Activated CD8-positive, alpha-beta T cell treated with anti-CD3 and anti-CD28 coated beads for 36 hours (primary cell): Measurements from ENCODE around the gene TRERF1. TPM values are rescaled to one million over a fixed set of nuclear protein-coding genes. Genes with fewer than 3 reads are reported as not detected.

Experiments
- ATAC-seq: fragments of 200-7000 bp; cut with Tn5 transposase; one replicate; pipeline ENCODE4 v1.10.0; 2021; ENCODE audit warnings: mild to moderate bottlenecking, moderate library complexity
- CTCF ChIA-PET: fragments of 350-600 bp; sonication (Branson Sonifier 250); formaldehyde crosslinking; loops from one replicate; lab custom pipeline; 2021; ENCODE audit warnings: antibody characterized with exemption; lab: Charles Lee
- POLR2A ChIA-PET: fragments of 350-600 bp; sonication (Branson Sonifier 250); formaldehyde crosslinking; loops from one replicate; lab custom pipeline; 2021; ENCODE audit warnings: antibody characterized with exemption; lab: Charles Lee
- DNase-seq: peaks from one replicate; pipeline ENCODE4 v3.0.0-alpha.2; 2020
- H3K27ac Mint-ChIP-seq: one replicate; pipeline ENCODE4 v1.8.0; 2021; ENCODE audit warnings: mild to moderate bottlenecking, mixed read lengths
- H3K27me3 Mint-ChIP-seq: one replicate; pipeline ENCODE4 v1.8.0; 2021; ENCODE audit warnings: mixed read lengths
- H3K36me3 Mint-ChIP-seq: one replicate; pipeline ENCODE4 v1.8.0; 2021; ENCODE audit warnings: low read depth, mixed read lengths
- H3K4me1 Mint-ChIP-seq: one replicate; pipeline ENCODE4 v1.8.0; 2021; ENCODE audit warnings: low read depth, mixed read lengths
- H3K4me3 Mint-ChIP-seq: one replicate; pipeline ENCODE4 v1.8.0; 2021; ENCODE audit warnings: mild to moderate bottlenecking, moderate library complexity, mixed read lengths
- H3K9me3 Mint-ChIP-seq: one replicate; pipeline ENCODE4 v1.8.0; 2021; ENCODE audit warnings: mixed read lengths
- intact Hi-C: fragments of 100-400 bp; cut with micrococcal nuclease; formaldehyde crosslinking; loops from one replicate; pipeline ENCODE4 v1.10.0; 2022
- total RNA-seq, 2 experiments: library from RNA; stranded (reverse); gene quantifications; one replicate each; pipeline ENCODE4 v1.2.3, GENCODE V29; 2021
- TF ChIP-seq, protein P1 (sequence below): fragments of 200-600 bp; IDR thresholded peaks from one replicate; pipeline ENCODE4 v1.8.0; 2022; ENCODE audit warnings: antibody characterized with exemption, mild to moderate bottlenecking

Gene TRERF1
- total RNA-seq, 2 experiments from 2014 or later, result 6.5 to 6.9 TPM

DNA sequence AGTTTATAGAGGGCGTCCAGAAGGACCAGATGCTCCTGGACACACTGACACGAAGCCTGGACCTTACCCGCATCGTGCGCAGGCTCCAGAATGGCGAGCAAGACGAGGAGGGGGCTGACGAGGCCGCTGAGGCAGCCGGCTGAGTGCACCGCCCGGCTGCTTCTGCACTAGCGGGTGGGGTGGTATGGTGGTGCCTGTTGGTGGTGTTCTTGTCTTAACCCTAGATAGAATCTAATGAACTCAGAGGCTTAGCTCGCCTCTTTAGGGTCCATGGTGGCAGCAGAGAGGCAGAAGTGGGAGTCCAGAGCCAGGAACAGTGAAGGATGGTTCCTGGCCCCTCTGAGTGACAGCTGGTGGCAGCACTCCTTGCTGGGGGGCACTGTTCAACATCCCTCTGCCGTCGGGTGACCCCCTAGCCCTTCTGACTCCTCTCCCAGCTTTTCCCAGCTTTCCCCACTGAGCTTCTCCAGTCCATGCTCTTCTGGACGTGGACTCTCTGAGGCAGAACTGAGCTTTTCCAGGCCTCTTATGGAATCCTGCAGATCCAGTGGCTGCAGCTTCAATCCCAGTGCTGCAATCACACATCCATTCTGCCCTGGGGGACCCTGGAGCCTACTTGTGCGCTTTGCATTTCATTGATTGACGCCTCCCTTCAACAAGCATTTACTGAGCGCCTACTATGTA is 272.3 kb downstream of the TRERF1 start:
- no peaks in the 10 kb centered on the region for H3K9me3 Mint-ChIP-seq
- ATAC-seq (no peak), DNase-seq (no peak)
- no peak overlapping the region for H3K4me3 Mint-ChIP-seq
- TF ChIP-seq, protein P1, sequence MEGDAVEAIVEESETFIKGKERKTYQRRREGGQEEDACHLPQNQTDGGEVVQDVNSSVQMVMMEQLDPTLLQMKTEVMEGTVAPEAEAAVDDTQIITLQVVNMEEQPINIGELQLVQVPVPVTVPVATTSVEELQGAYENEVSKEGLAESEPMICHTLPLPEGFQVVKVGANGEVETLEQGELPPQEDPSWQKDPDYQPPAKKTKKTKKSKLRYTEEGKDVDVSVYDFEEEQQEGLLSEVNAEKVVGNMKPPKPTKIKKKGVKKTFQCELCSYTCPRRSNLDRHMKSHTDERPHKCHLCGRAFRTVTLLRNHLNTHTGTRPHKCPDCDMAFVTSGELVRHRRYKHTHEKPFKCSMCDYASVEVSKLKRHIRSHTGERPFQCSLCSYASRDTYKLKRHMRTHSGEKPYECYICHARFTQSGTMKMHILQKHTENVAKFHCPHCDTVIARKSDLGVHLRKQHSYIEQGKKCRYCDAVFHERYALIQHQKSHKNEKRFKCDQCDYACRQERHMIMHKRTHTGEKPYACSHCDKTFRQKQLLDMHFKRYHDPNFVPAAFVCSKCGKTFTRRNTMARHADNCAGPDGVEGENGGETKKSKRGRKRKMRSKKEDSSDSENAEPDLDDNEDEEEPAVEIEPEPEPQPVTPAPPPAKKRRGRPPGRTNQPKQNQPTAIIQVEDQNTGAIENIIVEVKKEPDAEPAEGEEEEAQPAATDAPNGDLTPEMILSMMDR, result no peak
- CTCF ChIA-PET, result interaction anchor here (0.9 kb wide), 1 partner anchor 368 kb away, joined by 3 read pairs; no protein-coding TSS in a partner anchor
- peaks cover 5% of the 10 kb centered on the region for H3K4me1 Mint-ChIP-seq
- H3K27ac Mint-ChIP-seq, result no peak overlapping the region
- H3K27me3 Mint-ChIP-seq, result peaks cover 4% of the 10 kb centered on the region
- intact Hi-C loops, result no loop called here
- no peaks in the 10 kb centered on the region for H3K36me3 Mint-ChIP-seq
- POLR2A ChIA-PET, result no interaction called here

DNA sequence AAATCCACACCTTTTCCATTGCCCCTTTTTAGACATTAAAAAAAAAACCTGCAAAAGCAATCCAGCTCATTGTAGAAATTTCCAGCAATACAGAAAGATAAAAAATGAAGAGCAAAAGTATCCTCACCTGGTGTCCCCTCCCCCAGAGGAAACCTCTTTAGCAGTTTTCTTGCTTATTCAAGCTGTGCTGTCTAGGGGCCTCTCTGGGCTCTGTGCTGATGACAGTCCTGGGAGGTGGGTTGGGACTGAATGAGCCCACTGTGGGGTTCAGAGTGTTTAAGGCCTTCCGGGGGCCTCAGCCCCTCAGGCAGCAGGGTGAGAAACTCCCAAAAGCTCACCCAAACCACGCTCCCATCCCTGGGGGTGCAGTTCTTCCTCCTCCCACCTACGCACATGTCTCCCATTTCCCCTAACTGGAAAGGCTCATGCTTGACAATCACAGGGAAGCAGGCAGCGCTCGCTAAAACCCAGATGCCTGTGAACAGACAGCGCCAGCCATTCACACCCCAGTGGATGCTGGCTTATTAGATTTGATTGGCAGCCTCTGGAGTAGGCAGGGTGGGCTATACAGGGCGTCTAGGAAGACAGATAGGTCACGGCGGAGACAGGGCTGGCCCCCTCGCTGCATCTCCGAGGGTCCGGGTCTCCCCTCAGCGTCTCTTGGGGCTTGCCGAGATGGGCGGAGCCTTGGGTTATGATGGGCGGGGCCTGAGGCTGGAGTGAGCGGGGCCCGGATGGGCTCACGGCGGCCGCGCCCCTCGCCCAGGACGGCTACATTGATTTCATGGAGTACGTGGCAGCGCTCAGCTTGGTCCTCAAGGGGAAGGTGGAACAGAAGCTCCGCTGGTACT is 274.0 kb downstream of the TRERF1 start:
- H3K9me3 Mint-ChIP-seq, result no peaks in the 10 kb centered on the region
- ChIA-PET CTCF (interaction anchor here (0.9 to 1.5 kb wide), 4 partner anchors 13 to 284 kb away, joined by 3 read pairs; no protein-coding TSS in a partner anchor), POLR2A (no interaction called here)
- intact Hi-C loops, result no loop called here
- DNase-seq (peak; percentile 38), ATAC-seq (peak; percentile 60)
- H3K27ac Mint-ChIP-seq, result no peak overlapping the region
- TF ChIP-seq, protein P1, result no peak
- peaks cover 5% of the 10 kb centered on the region for H3K4me1 Mint-ChIP-seq
- H3K27me3 Mint-ChIP-seq, result peaks cover 4% of the 10 kb centered on the region
- H3K4me3 Mint-ChIP-seq, result peak overlapping the region; percentile 5
- no peaks in the 10 kb centered on the region for H3K36me3 Mint-ChIP-seq

DNA sequence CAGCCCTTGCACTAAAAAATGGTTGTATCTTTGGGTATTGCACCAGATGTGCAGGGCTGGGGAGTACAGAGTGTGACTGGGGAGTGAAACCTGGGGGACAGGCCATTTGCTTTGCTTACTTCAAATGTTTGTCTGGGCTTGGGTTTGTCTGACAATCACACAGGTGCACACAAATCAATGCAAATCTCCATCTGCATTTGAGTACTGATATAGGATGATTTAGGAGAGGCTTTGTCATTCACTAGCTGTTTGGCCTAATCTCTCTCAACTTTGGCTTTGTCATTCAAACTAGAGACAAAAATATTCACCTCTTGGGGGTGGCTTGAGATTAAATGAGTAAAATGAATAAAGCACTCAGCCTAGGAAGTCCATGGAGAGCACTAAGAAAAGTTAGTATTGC is 274.7 kb downstream of the TRERF1 start:
- TF ChIP-seq, protein P1, result no peak
- no peak for ATAC-seq
- intact Hi-C loops, result no loop called here
- DNase-seq, result no peak
- POLR2A ChIA-PET, result no interaction called here
- peaks cover 5% of the 10 kb centered on the region for H3K4me1 Mint-ChIP-seq
- no peaks in the 10 kb centered on the region for H3K36me3 Mint-ChIP-seq
- CTCF ChIA-PET, result interaction anchor here (0.9 to 1.9 kb wide), 3 partner anchors 112 to 370 kb away, joined by 3 to 5 read pairs (median 3); no protein-coding TSS in a partner anchor
- H3K9me3 Mint-ChIP-seq, result no peaks in the 10 kb centered on the region
- H3K27ac Mint-ChIP-seq, result no peak overlapping the region
- H3K27me3 Mint-ChIP-seq, result peaks cover 4% of the 10 kb centered on the region
- no peak overlapping the region for H3K4me3 Mint-ChIP-seq

DNA sequence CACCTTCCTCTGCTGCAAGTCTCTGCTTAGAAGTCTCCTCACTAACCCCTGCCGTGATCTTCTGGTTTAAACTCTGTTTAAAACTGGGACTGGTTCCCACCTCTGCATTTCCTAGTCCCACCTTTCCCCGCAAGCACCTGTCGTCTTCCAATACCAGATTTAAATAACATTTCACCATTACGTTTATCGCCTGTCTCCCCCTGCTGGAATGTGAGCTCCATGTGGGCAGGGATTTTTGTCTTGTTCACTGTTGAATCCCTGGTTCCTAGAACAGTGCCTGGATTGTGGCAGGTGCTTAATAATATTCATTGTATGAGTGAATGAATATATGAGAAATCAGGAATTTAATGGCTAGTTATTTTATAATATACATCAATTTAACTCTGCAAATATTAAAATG is 275.9 kb downstream of the TRERF1 start:
- CTCF ChIA-PET, result interaction anchor here (0.8 to 1.9 kb wide), 4 partner anchors 21 to 372 kb away, joined by 3 to 5 read pairs (median 4); no protein-coding TSS in a partner anchor
- peaks cover 4% of the 10 kb centered on the region for H3K27me3 Mint-ChIP-seq
- no peak overlapping the region for H3K27ac Mint-ChIP-seq

More for the DNA sequence above, 275.9 kb downstream of the TRERF1 start:
- ATAC-seq (no peak), DNase-seq (peak; percentile 15)
- POLR2A ChIA-PET, result no interaction called here
- intact Hi-C loops, result no loop called here
- Mint-ChIP-seq H3K36me3 (no peaks in the 10 kb centered on the region), H3K9me3 (no peaks in the 10 kb centered on the region), H3K4me1 (peaks cover 5% of the 10 kb centered on the region), H3K4me3 (no peak overlapping the region)
- TF ChIP-seq, protein P1, result peak; percentile 16

Other genes starting within 250 kb of the TRERF1 start
- 10 to 100 TPM; 36.7 to 38.9 TPM for gene MRPS10, start 234.1 kb downstream of the TRERF1 start, total RNA-seq
- gene UBR2, start 112.1 kb upstream of the TRERF1 start, total RNA-seq, result 10 to 100 TPM; 24.5 to 25.8 TPM